Left ventricle myocardium superior (tissue), 1 donor: ENCODE data around the gene UBE2N. TPM values are rescaled to one million over a fixed set of nuclear protein-coding genes. Genes with fewer than 3 reads are reported as not detected.
A peak's percentile ranks its signal among the peaks of the same experiment; 100 is the strongest.

Source experiments
- ATAC-seq: fragments of 200-7000 bp; cut with Tn5 transposase; one replicate; pipeline ENCODE4 v1.9.1; 2020; ENCODE audit warnings: mild to moderate bottlenecking, moderate library complexity
- DNase-seq: peaks from one replicate; pipeline ENCODE4 v3.0.0-alpha.2; 2020
- intact Hi-C: fragments of 100-400 bp; cut with micrococcal nuclease; formaldehyde crosslinking; loops from one replicate; pipeline ENCODE4 v1.11.0; 2022
- long read RNA-seq: library from polyadenylated mRNA; unstranded; transcript quantifications from one replicate; pipeline ENCODE4 v2.0.0, GENCODE V29; 2021
- total RNA-seq: library from RNA; stranded (reverse); fragmentation: NEBNext Ultra II Directional; extraction: Animal tissue kit (Norgen Biotek cat#: 25700); gene quantifications from one replicate; pipeline ENCODE4 v1.2.1, GENCODE V29; 2021
- donor health status: DM: no; HTN: yes; CAD: no; lungs with severe emphysema.

The UBE2N gene
- 84.5 TPM for total RNA-seq
- long read RNA-seq, full-length matches to known transcripts, result 63 of 79 reads
- long read RNA-seq, partial matches to known transcripts, result 10 of 79 reads
- long read RNA-seq, other reads (novel, unspliced or antisense), result 6 of 79 reads

DNA sequence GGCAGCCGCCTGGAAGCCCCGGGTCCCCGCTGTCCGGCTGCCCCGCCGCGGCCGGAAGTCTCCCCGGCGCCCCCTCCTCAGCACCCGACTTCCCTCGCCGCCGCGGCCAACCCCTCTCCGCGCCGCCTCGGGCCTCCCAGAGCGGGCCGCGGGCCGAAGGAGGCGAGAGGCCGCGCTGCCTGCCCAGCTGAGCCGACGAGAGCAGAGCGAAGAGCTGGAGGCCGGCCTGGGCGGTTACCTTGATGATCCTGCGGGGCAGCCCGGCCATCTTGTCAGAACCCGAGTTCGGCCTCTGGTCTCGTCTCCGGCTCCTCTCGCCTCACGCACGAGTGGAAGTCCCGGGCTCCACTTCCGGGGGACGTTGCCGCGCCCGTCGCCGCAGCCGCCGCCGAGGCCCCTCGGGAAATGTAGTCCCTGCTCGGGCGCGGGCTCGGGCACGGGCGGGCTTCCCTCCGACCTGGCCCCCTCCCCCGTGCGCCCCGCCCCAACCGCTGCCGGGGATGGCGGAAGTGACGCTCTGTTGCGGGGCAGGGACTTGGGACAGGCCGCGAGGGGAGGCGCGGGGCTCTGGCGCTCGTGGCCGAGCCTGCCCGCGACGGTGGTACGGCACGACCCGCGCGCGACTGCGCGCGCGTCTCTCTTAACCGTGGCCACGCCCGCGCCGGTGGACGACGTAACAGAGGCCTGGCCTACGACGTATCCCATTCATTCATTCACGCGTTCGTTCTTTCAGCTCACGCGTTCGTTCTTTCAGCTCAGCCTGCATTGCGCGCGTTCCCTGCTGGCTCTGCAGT is at the start of gene UBE2N:
UBE2N (minus strand) TSS at position 331 of the 794 bp plus-strand sequence; CDS start at position 268, 63 bp downstream.
- peak; percentile 95 for ATAC-seq

DNA sequence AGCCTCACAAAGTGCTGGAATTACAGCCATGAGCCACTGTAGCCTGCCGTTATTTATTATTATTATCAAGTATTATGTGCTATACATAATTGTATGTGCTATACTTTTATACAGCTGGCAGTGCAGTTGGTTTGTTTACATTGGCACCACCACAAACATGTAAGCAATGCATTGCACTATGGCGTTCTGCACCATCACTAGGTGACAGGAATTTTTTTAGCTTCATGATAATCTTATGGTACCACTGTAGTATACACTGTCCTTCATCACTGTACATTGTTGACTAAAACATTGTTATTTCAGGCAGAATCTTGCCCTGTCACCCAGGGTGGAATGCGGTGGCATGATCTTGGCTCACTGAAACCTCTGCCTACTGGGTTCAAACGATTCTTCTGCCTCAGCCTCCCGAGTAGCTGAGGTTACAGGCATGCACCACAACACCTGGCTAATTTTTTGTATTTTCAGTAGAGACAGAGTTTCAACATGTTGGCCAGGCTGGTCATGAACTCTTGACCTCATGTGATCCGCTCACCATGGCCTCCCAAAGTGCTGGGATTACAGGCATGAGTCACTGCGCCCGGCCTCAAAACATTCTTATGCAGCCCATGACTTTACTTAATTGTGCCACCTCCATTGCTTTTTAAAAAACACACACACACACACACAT is 42.7 kb upstream of the UBE2N start:
- no peak for ATAC-seq
- intact Hi-C loops, result no loop called here

More for the DNA sequence above, at the start of gene UBE2N:
- DNase-seq, result peak; percentile 98
- intact Hi-C loops, result no loop called here

DNA sequence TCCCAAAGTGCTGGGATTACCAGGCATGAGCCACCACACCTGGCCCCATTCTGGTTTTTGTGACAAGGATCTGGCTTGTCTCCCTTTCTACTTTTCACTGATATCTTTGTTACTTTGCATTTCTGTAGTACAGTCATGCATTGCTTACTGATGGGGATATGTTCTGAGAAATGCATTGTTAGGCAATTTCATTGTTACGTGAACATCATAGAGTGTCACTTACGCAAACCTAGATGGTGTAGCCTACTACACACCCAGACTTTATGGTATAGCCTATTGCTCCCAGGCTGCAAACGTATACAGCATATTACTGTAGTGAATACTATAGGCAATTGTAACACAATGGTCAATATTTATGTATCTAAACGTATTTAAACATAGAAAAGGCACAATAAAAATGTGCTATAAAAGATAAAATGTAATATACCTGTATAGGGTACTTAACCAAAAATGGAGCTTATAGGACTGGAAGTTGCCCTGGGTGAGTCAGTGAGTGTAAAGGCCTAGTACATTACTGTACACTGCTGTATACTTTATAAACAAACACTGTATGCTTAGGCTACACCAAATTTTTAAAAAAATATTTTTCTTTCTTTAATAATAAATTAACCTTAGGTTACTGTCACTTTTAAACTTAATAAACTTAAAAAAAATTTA is 41.5 kb upstream of the UBE2N start:
- DNase-seq (no peak), ATAC-seq (no peak)
- intact Hi-C loops, result no loop called here

More for the DNA sequence above, 42.7 kb upstream of the UBE2N start:
- DNase-seq, result no peak

DNA sequence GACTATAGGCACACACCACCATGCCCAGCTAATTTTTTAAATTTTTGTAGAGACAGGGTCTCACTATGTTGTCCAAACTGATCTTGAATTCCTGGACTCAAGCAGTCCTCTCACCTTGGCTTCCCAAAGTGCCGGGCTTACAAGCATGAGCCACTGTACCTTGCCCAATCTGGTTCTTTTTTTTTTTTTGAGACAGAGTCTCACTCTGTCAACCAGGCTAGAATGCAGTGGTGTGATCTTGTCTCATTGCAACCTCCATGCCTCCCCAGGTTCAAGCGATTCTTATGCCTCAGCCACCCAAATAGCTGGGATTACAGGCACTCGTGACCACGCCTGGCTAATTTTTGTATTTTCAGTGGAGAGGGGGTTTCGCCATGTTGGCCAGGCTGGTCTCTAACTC is 41.0 kb upstream of the UBE2N start:
- ATAC-seq (no peak), DNase-seq (no peak)
- intact Hi-C loops, result no loop called here

DNA sequence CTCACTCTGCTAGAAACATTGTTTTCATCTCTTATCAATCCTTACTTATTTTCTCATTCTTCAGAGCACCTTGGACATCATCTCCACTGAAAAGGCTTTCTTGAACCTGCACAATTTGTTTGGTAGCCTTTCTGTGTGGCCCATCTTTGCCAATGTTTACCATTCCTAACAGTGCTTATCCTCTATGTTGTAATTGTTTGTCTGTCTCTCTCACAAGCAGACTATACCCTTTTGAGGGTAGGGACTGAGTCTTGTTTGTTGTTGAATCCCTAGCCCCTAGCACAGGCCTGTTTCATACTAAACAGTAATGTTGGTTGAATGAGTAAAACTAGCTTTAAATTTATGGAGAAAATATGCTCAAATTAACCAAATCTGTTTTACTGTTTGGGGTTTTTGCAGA is 34.8 kb upstream of the UBE2N start:
- ATAC-seq, result no peak
- no peak for DNase-seq
- intact Hi-C loops, result no loop called here

- intact Hi-C loops, result no loop called here
- no peak for ATAC-seq
- DNase-seq, result no peak
Observed at GRCh38 chr12:93469386-93469785, 27.6 kb upstream of the UBE2N start.

- intact Hi-C loops, result no loop called here
- no peak for DNase-seq
- peak; percentile 7 for ATAC-seq
Observed at GRCh38 chr12:93468008-93468371, 26.2 kb upstream of the UBE2N start.

- DNase-seq (peak; percentile 95), ATAC-seq (peak; percentile 97)
Observed at GRCh38 chr12:93467351-93468007, 25.7 kb upstream of the UBE2N start, which contains the start of gene MRPL42. MRPL42 (plus strand) TSS chr12:93467514; CDS start chr12:93469286, 1,772 bp downstream.

GRCh38 chr12:93466625-93467350 is 25.0 kb upstream of the UBE2N start:
- no peak for DNase-seq
- intact Hi-C loops, result no loop called here
- peak; percentile 38 for ATAC-seq

More at GRCh38 chr12:93467351-93468007, 25.7 kb upstream of the UBE2N start, which contains the start of gene MRPL42:
- intact Hi-C loops, result no loop called here

- ATAC-seq (no peak), DNase-seq (no peak)
- intact Hi-C loops, result no loop called here
Observed at GRCh38 chr12:93465841-93466240, 24.1 kb upstream of the UBE2N start.

GRCh38 chr12:93461503-93461902 is 19.8 kb upstream of the UBE2N start:
- ATAC-seq (no peak), DNase-seq (no peak)
- intact Hi-C loops, result no loop called here

DNA sequence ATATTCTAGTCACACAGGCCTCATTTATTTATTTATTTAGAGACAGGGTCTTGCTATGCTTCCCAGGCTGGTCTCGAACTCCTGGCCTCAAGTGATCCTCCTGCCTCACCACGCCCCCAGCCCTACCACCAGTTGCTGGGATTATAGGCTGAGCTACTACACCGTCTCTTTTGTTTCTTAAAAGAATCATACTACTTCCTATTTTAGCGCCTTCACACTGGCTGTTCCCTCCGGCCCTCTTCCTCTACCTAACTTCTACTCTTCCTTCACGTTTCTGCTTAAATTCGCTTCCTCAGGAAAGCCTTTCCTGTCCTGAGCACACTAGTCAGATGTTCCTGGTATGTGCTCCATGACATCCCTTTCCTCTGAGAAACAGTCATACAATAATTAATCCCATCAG is 19.2 kb upstream of the UBE2N start:
- ATAC-seq, result no peak
- intact Hi-C loops, result no loop called here
- DNase-seq, result no peak

DNA sequence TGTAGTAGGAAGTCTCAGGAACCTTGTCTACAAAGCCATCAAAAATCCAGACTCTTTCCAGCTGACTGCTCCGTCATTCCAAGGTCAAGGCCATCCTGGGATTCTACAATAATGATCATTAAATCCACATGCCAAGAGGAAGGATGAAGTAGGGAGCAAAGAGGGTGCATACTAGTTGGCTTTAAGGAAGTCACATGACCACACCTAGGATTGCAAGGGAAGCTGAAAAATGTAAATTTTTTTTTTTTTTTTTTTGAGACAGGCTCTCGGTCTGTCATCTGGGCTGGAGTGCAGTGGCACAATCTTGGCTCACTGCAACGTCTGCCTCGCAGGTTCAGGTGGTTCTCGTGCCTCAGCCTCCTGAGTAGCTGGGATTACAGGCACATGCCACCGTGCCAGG is 18.3 kb upstream of the UBE2N start:
- intact Hi-C loops, result no loop called here
- DNase-seq (no peak), ATAC-seq (no peak)

- intact Hi-C loops, result no loop called here
- no peak for ATAC-seq
- DNase-seq, result no peak
Observed at GRCh38 chr12:93459097-93459496, 17.4 kb upstream of the UBE2N start.

DNA sequence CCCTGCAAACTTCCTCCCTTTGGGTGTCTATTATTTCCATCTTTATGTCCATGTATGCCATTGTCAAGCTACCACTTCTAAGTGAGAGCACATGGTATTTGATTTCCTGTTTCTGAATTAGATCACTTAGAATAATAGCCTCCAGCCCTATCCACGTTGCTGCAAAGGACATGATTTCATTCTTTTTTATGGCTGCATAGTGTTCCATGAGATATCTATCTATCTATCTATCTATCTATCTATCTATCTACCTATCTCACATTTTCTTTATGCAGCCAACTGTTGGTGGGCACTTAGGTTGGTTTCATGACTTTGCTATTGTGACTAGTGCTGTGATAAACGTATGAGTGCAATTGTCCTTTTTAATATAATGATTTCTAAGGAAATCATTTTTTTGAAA is 14.3 kb upstream of the UBE2N start:
- DNase-seq, result no peak
- intact Hi-C loops, result no loop called here

GRCh38 chr12:93453633-93454032 is 11.9 kb upstream of the UBE2N start:
- DNase-seq (no peak), ATAC-seq (no peak)
- intact Hi-C loops, result no loop called here

More for the DNA sequence above, 14.3 kb upstream of the UBE2N start:
- no peak for ATAC-seq

DNA sequence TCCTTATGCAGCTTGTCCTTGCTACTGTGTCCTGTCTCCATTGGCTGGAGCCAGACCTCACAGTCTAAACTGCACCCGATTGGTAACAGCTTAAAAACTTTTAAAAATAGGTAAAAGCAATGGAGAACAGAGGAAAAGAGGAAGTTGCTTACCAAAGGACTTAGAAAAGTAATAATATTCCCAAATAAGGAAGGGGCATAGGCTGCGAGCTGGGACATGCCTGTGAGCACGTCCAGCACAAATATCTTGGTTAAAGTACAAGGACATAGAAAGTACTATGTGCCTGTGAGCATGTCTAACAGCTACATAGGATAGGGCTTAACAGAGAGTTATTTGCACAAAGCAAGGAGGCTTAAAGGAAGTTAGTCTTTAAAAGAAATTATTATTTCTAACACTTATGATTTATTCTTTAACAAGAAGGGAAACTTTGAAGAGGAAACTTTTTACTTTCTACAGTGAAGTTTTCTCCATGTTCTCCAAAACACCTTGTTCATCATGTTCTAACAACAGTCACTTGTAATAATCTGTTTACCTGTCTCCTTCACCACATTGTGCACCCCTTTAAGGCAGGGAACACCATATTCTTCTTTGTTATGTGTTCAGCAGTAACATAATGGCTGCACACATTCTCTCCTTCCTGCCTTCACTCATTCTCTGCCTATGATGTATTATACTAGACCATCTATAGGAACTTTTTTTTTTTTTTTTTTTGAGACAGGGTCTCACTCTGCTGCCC is 9.8 kb upstream of the UBE2N start:
- intact Hi-C loops, result no loop called here
- no peak for ATAC-seq
- no peak for DNase-seq

- intact Hi-C loops, result no loop called here
- no peak for DNase-seq
- ATAC-seq, result no peak
Observed at GRCh38 chr12:93449277-93449676, 7.5 kb upstream of the UBE2N start.
